ENCODE data around the gene VAV2.

Gene VAV2

DNA sequence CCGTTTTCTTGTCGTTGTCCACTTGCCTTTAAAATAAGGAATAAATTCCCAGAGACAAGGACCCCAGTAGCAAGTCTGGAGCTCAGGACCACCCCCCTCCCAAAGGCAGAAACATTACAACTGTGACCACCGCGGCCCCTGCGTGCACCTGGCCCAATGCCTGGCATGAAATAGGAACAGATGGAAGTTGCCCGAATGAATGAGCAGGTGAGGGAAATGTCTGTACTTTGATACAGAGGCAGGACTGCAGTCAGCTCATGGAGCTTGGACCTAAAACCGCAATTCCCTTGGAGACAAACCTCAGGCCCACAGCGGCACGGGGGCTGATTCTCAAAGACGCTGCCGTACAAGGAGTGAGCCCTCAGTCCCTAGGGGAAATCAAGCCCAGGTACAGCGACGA lies 198.7 kb downstream of the VAV2 start:
- no peak for DNase-seq (ENCODE audit: low spot score)

DNA sequence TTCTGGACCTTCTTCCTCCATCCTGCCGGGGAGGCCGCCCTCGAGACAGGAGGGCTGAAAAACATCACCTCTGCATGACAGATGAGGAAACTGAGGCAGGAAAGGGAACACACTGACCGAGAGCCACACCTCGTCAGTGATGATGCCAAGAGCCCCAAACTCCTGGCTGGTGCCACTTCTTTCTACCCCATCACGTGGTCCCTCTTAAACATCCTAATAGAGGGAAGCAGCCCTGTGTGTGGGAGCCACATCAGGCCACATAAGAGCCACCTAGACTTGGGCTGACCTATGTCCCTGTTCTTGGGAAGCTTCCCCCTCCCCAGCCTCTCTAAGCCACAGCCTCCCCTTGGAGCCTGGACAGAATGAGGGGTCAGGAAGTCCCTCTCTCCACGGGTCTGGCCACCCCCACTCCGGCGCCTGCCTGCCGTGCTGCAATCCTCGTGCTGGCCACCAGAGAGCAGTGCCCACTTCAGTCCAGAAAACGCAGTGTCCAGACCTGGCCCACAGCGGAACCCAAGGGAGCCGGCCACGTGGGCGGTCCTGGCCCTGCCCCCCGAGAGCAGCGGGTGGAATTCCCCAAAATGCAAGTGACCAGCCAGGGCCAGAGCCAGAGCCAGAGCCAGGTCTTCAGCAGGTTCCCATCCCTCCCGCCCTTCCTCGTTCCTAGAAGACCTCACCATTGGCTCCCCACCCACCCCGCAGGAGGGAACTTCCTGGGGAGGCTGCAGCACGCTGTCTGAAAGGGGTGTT lies 199.2 kb downstream of the VAV2 start:
- peak; percentile 93 for DNase-seq (ENCODE audit: low spot score)

GRCh38 chr9:133791735-133792649 lies 200.1 kb downstream of the VAV2 start:
- no peak for DNase-seq (ENCODE audit: low spot score)

DNA sequence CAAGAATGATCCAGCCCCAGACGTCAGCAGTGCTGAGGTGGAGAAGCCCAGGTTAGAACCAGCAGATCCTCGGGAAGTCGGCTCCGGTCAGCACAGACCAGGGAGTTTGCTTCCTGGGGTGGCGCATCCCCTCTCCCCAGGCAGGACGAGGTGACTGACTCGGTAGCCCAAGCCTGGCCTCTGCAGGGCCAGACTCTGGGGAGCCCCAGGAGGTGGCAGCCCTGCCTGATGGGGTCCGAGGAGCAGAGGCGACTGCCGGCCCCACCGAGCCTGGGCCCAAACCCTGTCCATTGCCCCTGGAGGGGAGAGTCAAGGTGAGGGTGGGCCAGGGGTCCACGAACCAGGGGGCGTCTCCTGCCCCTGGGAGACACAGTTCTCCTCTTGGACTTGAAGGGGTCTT lies 201.1 kb downstream of the VAV2 start:
- DNase-seq (ENCODE audit: low spot score) = no peak

DNA sequence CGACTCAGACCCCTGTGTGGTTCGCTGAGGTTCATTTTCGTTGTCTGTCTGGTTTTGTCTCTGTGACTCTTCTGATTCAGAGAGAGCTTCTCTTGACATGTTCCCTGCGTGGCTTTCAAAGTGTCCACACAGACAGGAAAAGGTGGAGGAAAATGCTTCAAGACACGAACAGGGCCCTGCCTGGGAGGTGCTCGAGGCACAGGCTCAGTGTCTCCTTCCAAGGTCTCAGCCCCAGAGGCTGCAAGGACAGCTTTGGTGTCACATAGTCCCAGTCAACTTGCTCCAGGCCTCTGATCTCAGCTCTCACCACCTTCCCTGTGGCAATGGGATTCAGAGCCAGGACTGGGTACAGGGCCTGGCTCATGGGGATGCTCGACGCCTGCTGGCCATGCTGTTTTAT lies 202.3 kb downstream of the VAV2 start:
- no peak for DNase-seq (ENCODE audit: low spot score)

DNA sequence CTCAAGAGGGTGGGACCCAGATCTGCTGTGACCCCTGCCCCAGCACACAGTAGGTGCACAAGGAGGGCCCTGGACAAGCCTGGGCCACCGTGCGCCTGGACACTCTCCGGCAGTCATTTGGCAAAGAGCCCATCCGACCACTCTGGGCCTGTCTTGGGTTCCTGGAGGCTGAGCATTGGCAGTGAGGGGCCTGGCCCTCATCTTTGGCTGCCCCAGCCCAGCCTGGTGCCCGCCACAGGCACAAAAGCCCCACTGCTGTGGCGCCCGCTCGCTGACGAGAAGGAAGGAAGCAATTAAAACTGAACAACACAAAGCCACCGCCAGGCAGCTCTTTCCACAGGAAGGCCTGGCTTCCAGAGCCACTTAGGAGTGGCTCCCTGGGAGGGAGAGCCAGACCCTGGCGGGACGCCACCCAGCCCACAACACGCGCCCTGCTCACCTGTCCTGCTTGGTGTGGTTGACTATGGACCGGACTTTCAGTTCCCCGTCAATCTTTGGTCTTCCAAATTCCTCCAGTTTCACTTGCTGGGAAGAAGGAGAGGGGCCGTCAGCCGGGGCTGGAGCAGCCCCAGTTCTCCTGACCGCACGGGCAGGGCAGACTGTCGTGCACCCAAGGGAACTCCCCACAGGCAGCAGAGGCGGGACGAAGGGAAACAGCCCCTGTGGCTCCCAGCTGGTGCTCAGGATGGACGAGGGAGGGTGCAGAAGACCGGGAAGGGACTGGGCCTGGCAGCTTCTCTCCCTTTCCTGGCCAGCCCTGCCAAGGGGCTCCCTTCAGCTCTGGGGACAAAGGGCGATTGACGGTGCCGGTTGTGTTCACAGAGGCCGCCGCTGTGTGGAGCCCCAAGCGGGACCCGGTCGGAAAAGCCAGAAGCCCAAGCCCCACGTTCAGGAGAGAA lies 203.1 kb downstream of the VAV2 start:
- no peak for DNase-seq (ENCODE audit: low spot score)

GRCh38 chr9:133788045-133788818 lies 203.9 kb downstream of the VAV2 start:
- no peak for DNase-seq (ENCODE audit: low spot score)

GRCh38 chr9:133787754-133788025 lies 204.4 kb downstream of the VAV2 start:
- DNase-seq (ENCODE audit: low spot score) = peak; percentile 96

DNA sequence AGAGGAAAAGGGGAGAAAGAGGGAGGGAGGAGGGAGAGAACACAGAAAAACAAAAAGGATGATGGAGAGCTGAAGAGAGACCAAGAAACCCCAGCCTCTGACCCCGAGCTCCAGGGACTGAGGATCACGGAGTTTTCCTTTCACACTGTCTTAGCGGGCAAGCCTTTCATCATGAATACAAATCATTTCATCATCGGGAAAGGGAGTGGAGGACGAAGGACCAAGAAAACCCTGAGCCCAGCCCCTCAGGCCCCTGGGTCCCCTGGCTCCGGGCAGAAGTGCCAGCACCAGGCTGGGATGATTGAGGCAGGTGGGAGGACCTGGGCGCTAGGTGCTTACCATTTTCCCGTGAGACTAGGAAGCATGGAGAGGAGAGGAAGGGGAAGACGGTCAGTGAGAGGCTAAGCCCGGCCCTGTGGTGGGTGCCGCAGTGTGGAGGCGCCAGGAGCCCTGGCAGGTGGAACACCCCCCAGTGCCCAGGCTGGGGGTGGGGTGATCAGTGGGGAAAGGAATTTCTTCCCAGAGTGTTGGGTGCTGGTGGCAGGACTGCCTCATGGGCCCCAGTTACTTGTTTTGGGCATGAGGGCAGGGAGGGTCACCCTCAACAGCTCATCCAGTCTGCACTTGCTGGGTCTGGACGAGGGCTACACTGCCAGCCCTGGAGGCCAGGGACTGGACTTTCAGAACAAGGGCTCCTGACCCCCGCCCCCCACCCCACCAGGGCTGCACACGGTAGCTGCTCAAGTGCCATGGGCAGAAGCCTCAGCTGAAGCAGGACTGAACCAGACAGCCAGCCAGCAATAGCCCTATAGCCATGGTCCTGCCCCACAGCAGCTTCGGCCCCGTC lies 205.0 kb downstream of the VAV2 start:
- no peak for DNase-seq (ENCODE audit: low spot score)

GRCh38 chr9:133786371-133786753 lies 205.8 kb downstream of the VAV2 start:
- no peak for DNase-seq (ENCODE audit: low spot score)

GRCh38 chr9:133785753-133786370 lies 206.3 kb downstream of the VAV2 start:
- no peak for DNase-seq (ENCODE audit: low spot score)

GRCh38 chr9:133784731-133785561 lies 207.2 kb downstream of the VAV2 start:
- DNase-seq (ENCODE audit: low spot score) = no peak

DNA sequence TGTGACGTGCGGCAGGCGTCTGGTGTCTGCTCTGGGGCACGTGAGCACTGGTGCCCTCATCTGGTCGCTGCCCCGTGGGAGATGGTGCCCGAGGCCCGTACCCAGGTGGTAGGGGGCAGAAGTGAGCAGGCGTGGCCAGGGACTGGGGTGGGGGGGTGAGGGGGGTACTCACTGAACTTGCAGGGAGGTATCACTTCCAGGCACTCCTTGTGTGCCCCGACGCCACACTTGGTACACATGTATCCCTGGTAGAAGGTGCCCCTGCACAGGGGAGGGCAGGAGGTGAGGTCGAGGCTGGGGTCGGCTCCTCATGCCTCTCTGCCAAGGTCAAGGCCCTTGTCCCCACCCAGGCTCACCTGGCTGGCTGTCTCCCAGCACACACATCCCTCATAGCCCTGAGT lies 208.8 kb downstream of the VAV2 start:
- no peak for DNase-seq (ENCODE audit: low spot score)

GRCh38 chr9:133782157-133783130 lies 209.7 kb downstream of the VAV2 start:
- DNase-seq (ENCODE audit: low spot score) = peak; percentile 90

GRCh38 chr9:133781828-133782135 lies 210.3 kb downstream of the VAV2 start:
- DNase-seq (ENCODE audit: low spot score) = no peak

- DNase-seq (ENCODE audit: low spot score) = no peak
Observed at GRCh38 chr9:133780962-133781827, 210.9 kb downstream of the VAV2 start.

GRCh38 chr9:133780404-133780945 lies 211.6 kb downstream of the VAV2 start:
- DNase-seq (ENCODE audit: low spot score) = no peak
